AG09319 (cell line): ENCODE results near the gene HOXA10.

Experiments used
- DNase-seq: peaks from one replicate; pipeline ENCODE4 v3.0.0-alpha.2; 2010; ENCODE audit warnings: low read depth; ENCODE audit errors: extremely low read depth
- TF ChIP-seq, protein P1 (sequence below): IDR thresholded peaks from 2 replicates; pipeline ENCODE4 v1.5.1; 2011; ENCODE audit warnings: low read depth, mild to moderate bottlenecking, inconsistent platforms, low read length, moderate library complexity

The HOXA10 gene

DNA sequence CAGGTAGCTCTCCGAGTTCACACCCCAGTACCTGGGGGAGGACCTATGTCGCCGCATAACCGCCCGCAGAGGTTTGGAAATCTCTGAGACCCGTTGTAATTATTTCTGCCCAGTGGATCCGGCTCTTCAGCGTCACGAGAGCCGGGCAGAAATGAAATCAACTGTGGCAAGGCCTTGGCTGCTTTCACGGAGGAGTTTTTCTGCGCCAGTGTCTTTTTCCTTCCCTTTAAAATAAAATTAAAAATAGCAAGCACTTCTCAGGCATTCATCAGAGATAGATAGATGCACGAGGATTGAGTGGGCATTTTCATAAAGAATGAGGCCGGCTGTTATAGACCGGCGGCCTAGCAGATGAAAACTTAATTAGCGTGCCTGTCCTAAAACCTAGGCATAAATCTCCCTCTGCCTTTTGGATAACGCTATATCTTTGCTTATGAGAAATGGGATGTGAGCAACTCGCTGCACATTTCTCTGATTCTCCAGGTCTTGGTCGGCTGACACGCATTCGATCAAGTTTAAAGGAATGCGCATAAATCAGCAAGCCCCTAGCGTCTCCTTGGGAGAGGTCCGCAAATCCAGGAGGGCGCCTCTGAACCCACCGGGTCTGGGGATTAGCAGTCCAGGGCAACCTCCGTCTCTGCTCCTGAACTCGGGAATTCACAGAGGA lies 19.3 kb upstream of the HOXA10 start:
- TF ChIP-seq, protein P1, sequence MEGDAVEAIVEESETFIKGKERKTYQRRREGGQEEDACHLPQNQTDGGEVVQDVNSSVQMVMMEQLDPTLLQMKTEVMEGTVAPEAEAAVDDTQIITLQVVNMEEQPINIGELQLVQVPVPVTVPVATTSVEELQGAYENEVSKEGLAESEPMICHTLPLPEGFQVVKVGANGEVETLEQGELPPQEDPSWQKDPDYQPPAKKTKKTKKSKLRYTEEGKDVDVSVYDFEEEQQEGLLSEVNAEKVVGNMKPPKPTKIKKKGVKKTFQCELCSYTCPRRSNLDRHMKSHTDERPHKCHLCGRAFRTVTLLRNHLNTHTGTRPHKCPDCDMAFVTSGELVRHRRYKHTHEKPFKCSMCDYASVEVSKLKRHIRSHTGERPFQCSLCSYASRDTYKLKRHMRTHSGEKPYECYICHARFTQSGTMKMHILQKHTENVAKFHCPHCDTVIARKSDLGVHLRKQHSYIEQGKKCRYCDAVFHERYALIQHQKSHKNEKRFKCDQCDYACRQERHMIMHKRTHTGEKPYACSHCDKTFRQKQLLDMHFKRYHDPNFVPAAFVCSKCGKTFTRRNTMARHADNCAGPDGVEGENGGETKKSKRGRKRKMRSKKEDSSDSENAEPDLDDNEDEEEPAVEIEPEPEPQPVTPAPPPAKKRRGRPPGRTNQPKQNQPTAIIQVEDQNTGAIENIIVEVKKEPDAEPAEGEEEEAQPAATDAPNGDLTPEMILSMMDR: no peak
- no peak for DNase-seq

GRCh38 chr7:27192546-27193334 lies 18.6 kb upstream of the HOXA10 start:
- DNase-seq: no peak
- TF ChIP-seq, protein P1: no peak

DNA sequence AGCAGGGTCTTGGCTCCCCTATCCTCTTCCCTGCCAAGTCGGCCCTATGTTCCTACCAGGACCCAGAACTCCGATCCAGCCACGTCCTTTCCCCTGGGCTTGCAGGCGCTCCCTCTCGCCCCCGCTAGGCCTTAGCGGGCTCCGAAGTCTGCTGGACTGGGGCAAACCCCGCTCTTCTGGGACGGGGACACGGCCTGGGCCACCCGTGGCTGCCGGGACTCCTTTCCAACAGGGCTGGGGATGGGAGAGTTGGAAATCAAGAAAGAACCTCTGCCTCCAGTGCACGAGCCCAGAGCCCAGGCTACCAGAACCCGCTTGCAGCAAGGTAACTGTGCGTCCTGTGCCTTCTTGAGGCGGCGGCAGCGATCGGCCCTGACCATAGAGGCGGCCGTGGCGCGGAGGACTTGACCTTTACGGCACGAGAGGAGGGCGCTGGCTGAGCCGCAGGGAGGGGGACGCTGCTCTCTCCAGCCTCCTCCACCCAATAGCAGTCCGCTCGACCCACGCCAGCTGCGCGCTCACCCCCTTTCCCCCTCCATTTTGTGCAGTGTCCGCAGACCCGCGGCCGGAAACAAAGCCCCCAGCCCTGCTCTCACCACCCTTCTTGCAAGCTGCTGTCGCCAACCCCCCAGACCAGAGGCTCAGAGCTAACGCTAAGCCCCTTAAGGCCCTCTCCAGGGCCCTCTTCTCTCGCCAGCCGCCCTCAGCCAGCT lies 17.9 kb upstream of the HOXA10 start:
- TF ChIP-seq, protein P1: no peak
- no peak for DNase-seq

DNA sequence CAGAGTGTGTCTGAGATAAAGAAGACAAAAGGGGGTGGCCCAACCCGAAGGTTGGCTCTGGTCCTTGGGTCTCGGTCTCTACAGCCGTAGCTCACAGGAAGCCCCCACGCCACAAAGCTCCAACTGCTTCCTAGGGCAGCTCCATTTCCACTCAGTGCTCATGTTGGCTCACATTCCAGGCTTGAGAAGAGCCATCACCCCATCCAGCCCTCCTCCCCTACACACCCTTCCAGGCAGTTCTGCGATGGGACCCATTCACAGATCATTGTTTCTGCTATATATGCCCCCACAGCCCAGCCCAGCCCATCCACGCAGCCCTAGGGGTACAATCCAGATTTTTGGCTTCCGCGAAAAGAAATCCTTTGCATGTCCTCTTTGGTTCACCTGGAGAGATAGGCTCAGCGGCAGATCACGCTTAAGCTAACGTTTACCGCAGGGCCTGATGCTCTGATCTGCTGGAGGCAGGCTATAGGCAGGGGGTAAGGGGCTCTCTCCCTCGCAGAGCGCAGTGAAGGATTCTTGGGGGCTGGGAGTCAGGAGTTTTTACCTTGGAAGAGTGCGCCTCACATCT lies 17.1 kb upstream of the HOXA10 start:
- no peak for DNase-seq
- TF ChIP-seq, protein P1: no peak

- TF ChIP-seq, protein P1: no peak
- DNase-seq: no peak
Measured at GRCh38 chr7:27189997-27190748, 16.1 kb upstream of the HOXA10 start.

GRCh38 chr7:27189295-27189996 lies 15.3 kb upstream of the HOXA10 start:
- TF ChIP-seq, protein P1: no peak
- no peak for DNase-seq
